Breast epithelium (tissue), 4 donors: Measurements from ENCODE around the gene LAMA4. TPM values are rescaled to one million over a fixed set of nuclear protein-coding genes. Genes with fewer than 3 reads are reported as not detected.

Source experiments
- DNase-seq, 2 donors: peaks; one replicate each; pipeline ENCODE4 v3.0.0-alpha.2; 2019; ENCODE audit warnings: low spot score in 2 of 2
- H3K27ac ChIP-seq, 2 donors: fragments of 200-600 bp; sonication (generic) in 1 of 2; one replicate each; pipeline ENCODE4 v1.5.1; 2016 to 2019; ENCODE audit warnings: mild to moderate bottlenecking in 1 of 2
- H3K27me3 ChIP-seq, 2 donors: fragments of 200-600 bp; sonication (generic) in 1 of 2; one replicate each; pipeline versions ENCODE4 v1.5.1 to v1.6.0; 2017 to 2019; ENCODE audit warnings: control low read depth in 1 of 2, mild to moderate bottlenecking in 1 of 2
- H3K36me3 ChIP-seq: fragments of 200-600 bp; one replicate; pipeline ENCODE4 v1.5.1; 2019
- H3K4me1 ChIP-seq, 2 donors: fragments of 200-600 bp; sonication (generic); one replicate each; pipeline ENCODE4 v1.5.1; 2016 to 2019; ENCODE audit warnings: control low read depth in 1 of 2
- H3K4me3 ChIP-seq, 3 donors: fragments of 200-600 bp; sonication (generic); 1 replicate in 2 of 3; 2 replicates in 1 of 3; pipeline ENCODE4 v1.5.1; 2016 to 2019; ENCODE audit warnings: mild to moderate bottlenecking in 3 of 3, moderate library complexity in 2 of 3
- H3K9me3 ChIP-seq, 2 donors: fragments of 200-600 bp; sonication (generic) in 1 of 2; one replicate each; pipeline ENCODE4 v1.5.1; 2016 to 2019; ENCODE audit warnings: control low read depth in 1 of 2
- POLR2A ChIP-seq: fragments of 450-650 bp; IDR thresholded peaks from one replicate; pipeline ENCODE4 v1.6.1; 2016; ENCODE audit warnings: antibody characterized with exemption, mild to moderate bottlenecking, moderate library complexity
- POLR2AphosphoS5 ChIP-seq, 3 donors: sonication (generic); formaldehyde crosslinking; IDR thresholded peaks; one replicate each; pipeline ENCODE4 v1.6.1; 2017; ENCODE audit warnings: antibody characterized with exemption in 3 of 3
- intact Hi-C: fragments of 100-400 bp; cut with DNase I; formaldehyde crosslinking; loops from one replicate; pipeline ENCODE4 v1.15.1; 2023; ENCODE audit warnings: low total_unique reads
- total RNA-seq, 3 donors: library from RNA; depleted of rRNA; stranded (reverse); fragments of >200 nt; gene quantifications; one replicate each; pipeline ENCODE4 v1.1.0, GENCODE V29; 2016
- TF ChIP-seq, protein P1 (sequence below), 3 donors: fragments of 450-650 bp; IDR thresholded peaks; one replicate each; pipeline ENCODE4 v1.5.1; 2016 to 2017; ENCODE audit warnings: antibody characterized with exemption in 3 of 3, mild to moderate bottlenecking in 3 of 3, moderate library complexity in 3 of 3

LAMA4 gene
- total RNA-seq, 3 donors from 2014 or later: 54.0 to 142 (median 129) TPM

DNA sequence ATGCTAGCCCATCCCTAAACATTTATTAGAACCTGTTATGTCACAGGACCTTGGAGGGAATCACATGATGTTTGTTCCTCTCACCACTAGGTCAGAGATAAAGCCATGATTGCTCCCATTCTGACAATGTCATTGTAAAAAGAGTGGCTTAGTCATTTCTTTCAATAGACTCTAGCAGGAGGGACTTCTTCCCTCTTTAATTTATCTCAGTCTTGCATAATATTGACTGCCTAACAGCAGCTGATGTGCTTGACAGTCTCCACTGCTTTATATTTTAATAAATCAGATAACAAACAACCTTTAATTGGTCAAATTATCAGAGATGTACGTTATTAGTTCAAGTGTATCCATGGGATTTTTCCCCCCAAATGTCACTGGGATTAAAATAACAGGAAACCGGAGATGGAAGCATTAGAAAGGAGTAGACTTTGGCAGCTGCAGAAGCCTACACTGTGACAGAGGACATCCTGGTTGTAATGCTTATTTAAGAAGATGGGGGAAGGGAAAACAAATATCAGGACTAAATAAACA is 39.6 kb downstream of the LAMA4 start:
- no peak overlapping the region for H3K4me3 ChIP-seq
- H3K27ac ChIP-seq: peak overlapping the region in 1 of 2 donors; percentile 6
- TF ChIP-seq, protein P1, sequence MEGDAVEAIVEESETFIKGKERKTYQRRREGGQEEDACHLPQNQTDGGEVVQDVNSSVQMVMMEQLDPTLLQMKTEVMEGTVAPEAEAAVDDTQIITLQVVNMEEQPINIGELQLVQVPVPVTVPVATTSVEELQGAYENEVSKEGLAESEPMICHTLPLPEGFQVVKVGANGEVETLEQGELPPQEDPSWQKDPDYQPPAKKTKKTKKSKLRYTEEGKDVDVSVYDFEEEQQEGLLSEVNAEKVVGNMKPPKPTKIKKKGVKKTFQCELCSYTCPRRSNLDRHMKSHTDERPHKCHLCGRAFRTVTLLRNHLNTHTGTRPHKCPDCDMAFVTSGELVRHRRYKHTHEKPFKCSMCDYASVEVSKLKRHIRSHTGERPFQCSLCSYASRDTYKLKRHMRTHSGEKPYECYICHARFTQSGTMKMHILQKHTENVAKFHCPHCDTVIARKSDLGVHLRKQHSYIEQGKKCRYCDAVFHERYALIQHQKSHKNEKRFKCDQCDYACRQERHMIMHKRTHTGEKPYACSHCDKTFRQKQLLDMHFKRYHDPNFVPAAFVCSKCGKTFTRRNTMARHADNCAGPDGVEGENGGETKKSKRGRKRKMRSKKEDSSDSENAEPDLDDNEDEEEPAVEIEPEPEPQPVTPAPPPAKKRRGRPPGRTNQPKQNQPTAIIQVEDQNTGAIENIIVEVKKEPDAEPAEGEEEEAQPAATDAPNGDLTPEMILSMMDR (IDR thresholded peaks at IDR 0.05): no peak
- no peak for TF ChIP-seq POLR2AphosphoS5 (IDR thresholded peaks at IDR 0.05)
- no peak for TF ChIP-seq POLR2A
- H3K9me3 ChIP-seq: no peaks in the 10 kb centered on the region
- no peaks in the 10 kb centered on the region for H3K4me1 ChIP-seq
- no peaks in the 10 kb centered on the region for H3K27me3 ChIP-seq
- intact Hi-C loops: no loop called here
- no peak for DNase-seq
- H3K36me3 ChIP-seq: no peaks in the 10 kb centered on the region

DNA sequence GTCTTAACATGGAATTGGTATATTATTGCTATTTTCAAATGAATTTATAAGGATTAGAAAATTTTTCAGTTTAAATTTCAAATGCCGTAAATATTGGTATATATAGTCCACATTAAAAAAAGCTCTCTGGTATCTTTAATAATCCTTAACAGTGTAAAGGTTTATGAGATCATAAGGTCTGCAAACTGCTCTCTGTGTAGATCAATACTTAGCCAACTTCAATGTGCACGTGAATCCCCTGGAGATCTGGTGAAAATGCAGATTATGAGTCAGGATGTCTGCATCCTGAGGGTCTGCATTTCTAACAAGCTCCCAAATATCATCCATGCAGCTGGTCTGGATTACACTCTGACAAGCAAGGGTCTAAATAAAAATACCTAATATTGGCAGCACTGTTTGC is 43.5 kb downstream of the LAMA4 start:
- no peak for DNase-seq
- Histone ChIP-seq H3K9me3 (no peaks in the 10 kb centered on the region), H3K4me3 (no peak overlapping the region), H3K36me3 (no peaks in the 10 kb centered on the region), H3K4me1 (no peaks in the 10 kb centered on the region), H3K27me3 (no peaks in the 10 kb centered on the region), H3K27ac (no peak overlapping the region)
- intact Hi-C loops: no loop called here
- TF ChIP-seq, protein P1 (IDR thresholded peaks at IDR 0.05): no peak
- no peak for TF ChIP-seq POLR2A
- no peak for TF ChIP-seq POLR2AphosphoS5 (IDR thresholded peaks at IDR 0.05)

DNA sequence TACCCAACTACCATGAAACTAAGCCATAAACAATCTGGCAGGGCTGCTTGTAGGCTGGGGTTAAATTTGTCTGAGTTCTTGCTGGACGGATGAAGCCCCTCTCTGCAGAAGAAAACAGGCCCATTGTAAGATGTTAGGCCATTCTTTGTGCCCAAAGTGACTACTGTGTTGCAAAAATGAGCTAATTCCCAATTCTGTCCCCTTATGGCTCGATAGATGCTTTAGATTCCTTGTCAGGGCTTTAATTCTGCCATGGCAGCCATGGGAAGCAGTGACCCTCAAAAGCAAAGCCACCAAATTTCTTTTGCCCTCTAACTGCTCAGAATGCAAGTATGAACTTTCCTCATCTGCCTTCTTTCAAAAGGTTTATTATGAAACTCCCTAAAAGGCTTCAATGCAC is 45.2 kb downstream of the LAMA4 start:
- TF ChIP-seq POLR2A (no peak), POLR2AphosphoS5 (IDR thresholded peaks at IDR 0.05) (no peak)
- TF ChIP-seq, protein P1 (IDR thresholded peaks at IDR 0.05): no peak
- Histone ChIP-seq H3K4me3 (no peak overlapping the region), H3K36me3 (no peaks in the 10 kb centered on the region), H3K4me1 (no peaks in the 10 kb centered on the region), H3K27me3 (no peaks in the 10 kb centered on the region), H3K9me3 (no peaks in the 10 kb centered on the region), H3K27ac (no peak overlapping the region)
- intact Hi-C loops: no loop called here
- no peak for DNase-seq

DNA sequence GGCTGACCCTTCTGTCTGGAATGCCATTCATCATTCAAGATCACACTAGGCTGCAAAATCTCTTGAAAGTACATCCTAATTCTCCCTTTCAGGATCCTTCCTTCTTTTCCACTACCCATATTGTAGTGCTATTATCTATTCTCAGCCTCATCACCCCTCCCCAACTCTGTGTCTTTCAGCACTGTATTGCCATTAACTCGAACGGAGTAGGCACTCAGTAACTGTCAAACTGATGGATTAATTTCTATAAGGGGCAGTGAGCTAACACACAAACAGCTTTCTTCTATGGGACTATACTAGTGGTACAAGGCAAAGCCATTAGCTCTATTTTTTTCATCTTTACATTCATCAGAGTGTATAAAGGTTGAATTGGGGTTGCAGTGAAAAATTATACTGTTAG is 46.6 kb downstream of the LAMA4 start:
- Histone ChIP-seq H3K4me3 (no peak overlapping the region), H3K4me1 (no peaks in the 10 kb centered on the region), H3K27me3 (no peaks in the 10 kb centered on the region), H3K27ac (no peak overlapping the region), H3K9me3 (no peaks in the 10 kb centered on the region), H3K36me3 (no peaks in the 10 kb centered on the region)
- intact Hi-C loops: no loop called here
- DNase-seq: no peak
- TF ChIP-seq POLR2A: no peak
- no peak for TF ChIP-seq POLR2AphosphoS5 (IDR thresholded peaks at IDR 0.05)

DNA sequence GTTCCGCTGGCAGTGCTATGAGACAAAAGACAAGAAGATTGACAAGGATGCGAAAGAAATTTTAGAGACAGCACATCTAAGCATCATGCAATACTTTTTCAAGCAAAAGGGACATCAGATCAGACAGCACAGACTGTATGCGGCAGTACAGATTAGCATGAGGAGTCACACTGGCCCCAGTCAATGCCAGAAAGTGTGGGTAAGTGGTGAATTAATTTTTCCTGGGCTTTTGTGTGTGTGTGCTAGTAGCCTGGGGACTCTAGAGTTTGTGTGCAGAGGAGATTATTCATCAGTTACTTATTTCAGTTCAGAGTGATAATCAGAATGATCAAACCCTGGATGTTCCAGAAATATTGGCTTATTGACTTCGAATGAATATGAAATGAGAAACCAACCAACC is 47.2 kb downstream of the LAMA4 start:
- intact Hi-C loops: no loop called here
- Histone ChIP-seq H3K27ac (peak overlapping the region in 1 of 2 donors; percentile 14), H3K36me3 (no peaks in the 10 kb centered on the region), H3K4me3 (no peak overlapping the region), H3K4me1 (no peaks in the 10 kb centered on the region), H3K27me3 (no peaks in the 10 kb centered on the region), H3K9me3 (no peaks in the 10 kb centered on the region)
- TF ChIP-seq POLR2A (no peak), POLR2AphosphoS5 (IDR thresholded peaks at IDR 0.05) (no peak)
- TF ChIP-seq, protein P1 (IDR thresholded peaks at IDR 0.05): no peak
- no peak for DNase-seq

GRCh38 chr6:112206110-112206458 is 48.3 kb downstream of the LAMA4 start:
- Histone ChIP-seq H3K9me3 (no peaks in the 10 kb centered on the region), H3K4me1 (no peaks in the 10 kb centered on the region), H3K27ac (peak overlapping the region; percentile 40 to 83), H3K36me3 (no peaks in the 10 kb centered on the region), H3K27me3 (no peaks in the 10 kb centered on the region), H3K4me3 (no peak overlapping the region)
- DNase-seq: no peak
- intact Hi-C loops: no loop called here
- no peak for TF ChIP-seq POLR2A
- TF ChIP-seq, protein P1 (IDR thresholded peaks at IDR 0.05): no peak
- no peak for TF ChIP-seq POLR2AphosphoS5 (IDR thresholded peaks at IDR 0.05)
